Measurements from ENCODE around the gene KHDC3L. TPM values are rescaled to one million over a fixed set of nuclear protein-coding genes. Genes with fewer than 3 reads are reported as not detected.

Gene KHDC3L, protein sequence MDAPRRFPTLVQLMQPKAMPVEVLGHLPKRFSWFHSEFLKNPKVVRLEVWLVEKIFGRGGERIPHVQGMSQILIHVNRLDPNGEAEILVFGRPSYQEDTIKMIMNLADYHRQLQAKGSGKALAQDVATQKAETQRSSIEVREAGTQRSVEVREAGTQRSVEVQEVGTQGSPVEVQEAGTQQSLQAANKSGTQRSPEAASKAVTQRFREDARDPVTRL
- polyA plus RNA-seq (2012; ENCODE audit: low read depth, missing spikeins) = not detected

DNA sequence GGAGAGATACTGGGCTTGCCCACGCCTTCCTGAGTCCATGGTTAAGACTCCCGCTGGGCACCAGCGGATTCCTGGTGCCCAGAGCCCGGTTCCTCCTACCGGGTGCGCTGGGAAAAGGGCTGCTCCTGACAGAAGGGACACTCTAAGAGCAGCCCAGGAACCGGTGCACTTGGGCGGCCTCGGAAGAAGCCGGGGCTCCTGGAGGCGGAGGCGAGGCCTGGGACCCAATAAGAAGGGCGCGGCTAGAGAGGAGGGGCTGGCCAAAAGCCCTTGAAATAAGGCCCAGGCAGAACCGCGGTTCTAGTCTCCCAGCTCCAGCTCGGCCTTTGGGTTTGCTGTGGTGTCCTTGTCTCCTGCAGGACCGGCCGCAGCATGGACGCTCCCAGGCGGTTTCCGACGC is at the start of gene KHDC3L:
TSS of gene KHDC3L (plus strand) at position 301 of the 400 bp plus-strand sequence. CDS start at position 373, 72 bp downstream.
- no peak for DNase-seq (ENCODE audit: insufficient read length, low spot score)
- TF ChIP-seq PAX5 (IDR thresholded peaks at IDR 0.05; ENCODE audit: insufficient read depth, low read length, severe bottlenecking) (no peak), SPI1 (IDR thresholded peaks at IDR 0.05; ENCODE audit: low read depth, low read length) (no peak), POLR2AphosphoS5 (IDR thresholded peaks at IDR 0.05; ENCODE audit: low read depth, low read length) (no peak), POU2F2 (IDR thresholded peaks at IDR 0.05; ENCODE audit: low read depth, low read length) (no peak), POLR2A (IDR thresholded peaks at IDR 0.05; ENCODE audit: low read depth, low read length) (no peak)
- no peak for FAIRE-seq

DNA sequence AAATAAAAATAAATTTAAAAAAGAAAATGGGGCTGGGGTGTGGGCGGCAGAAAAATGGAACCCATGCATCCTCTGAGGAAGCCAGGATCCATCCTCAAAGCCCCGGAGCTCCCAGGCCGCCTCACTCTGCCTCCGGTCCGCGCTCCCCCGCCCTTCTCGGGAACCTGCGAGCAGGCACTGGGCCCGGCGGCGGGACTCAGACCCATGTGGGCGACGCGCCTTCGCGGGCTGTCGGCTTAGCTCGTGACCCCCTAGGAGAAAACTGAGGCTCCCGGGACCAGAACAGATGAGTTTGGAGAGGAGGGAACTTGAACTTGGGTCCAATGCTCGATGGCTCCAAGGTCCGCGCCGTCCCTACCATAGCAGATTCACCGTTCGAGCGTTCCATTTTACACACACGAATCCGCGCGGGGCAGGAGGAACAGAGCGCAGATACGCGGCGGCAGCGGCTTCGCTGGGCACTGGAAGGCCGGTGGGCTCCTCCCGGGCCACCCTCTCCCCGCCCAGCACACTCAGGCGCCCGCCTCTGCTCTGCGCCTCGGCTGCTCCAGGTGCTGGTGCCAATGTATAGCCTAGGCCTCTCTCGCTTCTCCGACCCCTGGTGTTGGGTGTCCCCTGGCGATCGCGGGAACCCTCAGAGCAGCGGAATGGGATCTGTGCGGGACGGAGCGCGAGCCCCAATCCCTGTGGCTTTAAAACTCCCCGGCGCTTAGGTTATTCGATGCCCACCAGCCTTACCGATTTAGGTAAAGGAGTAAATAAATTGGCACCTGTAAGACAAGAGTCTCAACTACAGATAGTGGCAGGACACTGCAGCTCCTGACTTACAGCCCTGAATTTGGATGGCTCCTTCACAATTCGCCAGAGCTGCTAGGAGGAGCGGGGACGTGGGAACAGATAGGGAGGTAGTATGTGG is 47.6 kb upstream of the KHDC3L start:
- DNase-seq (ENCODE audit: insufficient read length, low spot score) (no peak), FAIRE-seq (no peak)
- no peak for TF ChIP-seq POU2F2 (IDR thresholded peaks at IDR 0.05; ENCODE audit: low read depth, low read length)
- no peak for TF ChIP-seq PAX5 (IDR thresholded peaks at IDR 0.05; ENCODE audit: insufficient read depth, low read length, severe bottlenecking)
- TF ChIP-seq POLR2AphosphoS5 (IDR thresholded peaks at IDR 0.05; ENCODE audit: low read depth, low read length) = no peak
- TF ChIP-seq TAF1 (IDR thresholded peaks at IDR 0.05; ENCODE audit: low read depth, low read length) = no peak
- no peak for TF ChIP-seq SPI1 (IDR thresholded peaks at IDR 0.05; ENCODE audit: low read depth, low read length)
- no peak for TF ChIP-seq POLR2A (IDR thresholded peaks at IDR 0.05; ENCODE audit: low read depth, low read length)

DNA sequence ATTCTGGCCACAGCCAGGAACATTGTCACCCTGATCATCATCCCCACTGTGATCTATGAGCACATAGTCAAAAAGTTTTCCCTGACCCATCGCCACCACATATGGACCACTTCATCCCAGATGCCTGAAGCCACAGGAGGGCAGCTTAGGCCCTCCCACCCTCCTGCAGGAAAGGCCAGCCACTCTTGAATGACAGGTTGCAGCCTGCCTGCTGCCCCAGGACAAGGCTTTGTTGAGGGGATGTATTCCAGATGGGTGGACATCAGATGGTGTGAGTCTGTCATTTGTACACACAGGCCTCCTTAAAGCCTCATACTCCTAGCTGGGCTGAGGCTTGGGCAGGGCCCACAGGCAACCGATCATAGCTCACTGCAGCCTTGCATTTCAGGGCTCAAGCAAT is 39.1 kb upstream of the KHDC3L start:
- FAIRE-seq (no peak), DNase-seq (ENCODE audit: insufficient read length, low spot score) (no peak)
- no peak for TF ChIP-seq POU2F2 (IDR thresholded peaks at IDR 0.05; ENCODE audit: low read depth, low read length)
- TF ChIP-seq POLR2A (IDR thresholded peaks at IDR 0.05; ENCODE audit: low read depth, low read length) = no peak
- TF ChIP-seq POLR2AphosphoS5 (IDR thresholded peaks at IDR 0.05; ENCODE audit: low read depth, low read length) = no peak
- no peak for TF ChIP-seq PAX5 (IDR thresholded peaks at IDR 0.05; ENCODE audit: insufficient read depth, low read length, severe bottlenecking)
- no peak for TF ChIP-seq TAF1 (IDR thresholded peaks at IDR 0.05; ENCODE audit: low read depth, low read length)
- TF ChIP-seq SPI1 (IDR thresholded peaks at IDR 0.05; ENCODE audit: low read depth, low read length) = no peak

DNA sequence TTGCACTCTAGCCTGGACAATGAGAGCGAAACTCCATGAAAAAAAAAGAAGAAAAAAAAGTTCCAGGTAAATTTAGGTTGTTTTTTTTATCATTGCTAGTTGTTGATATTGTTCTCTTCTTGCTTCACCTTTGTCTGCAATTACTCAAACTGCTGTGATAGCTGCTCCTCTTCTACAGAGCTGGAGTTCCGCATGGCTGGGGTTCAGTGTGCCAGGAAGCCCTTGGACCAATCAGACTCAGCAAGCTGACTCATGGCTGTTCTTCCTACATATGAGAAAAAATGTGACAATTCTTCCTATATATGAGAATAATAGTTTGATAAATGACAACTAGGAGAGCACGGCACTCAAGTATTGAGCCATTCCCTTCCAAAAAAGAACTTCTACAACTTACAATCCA is 36.8 kb upstream of the KHDC3L start:
- FAIRE-seq (no peak), DNase-seq (ENCODE audit: insufficient read length, low spot score) (no peak)
- TF ChIP-seq POLR2A (IDR thresholded peaks at IDR 0.05; ENCODE audit: low read depth, low read length) (no peak), POLR2AphosphoS5 (IDR thresholded peaks at IDR 0.05; ENCODE audit: low read depth, low read length) (no peak), TAF1 (IDR thresholded peaks at IDR 0.05; ENCODE audit: low read depth, low read length) (no peak), PAX5 (IDR thresholded peaks at IDR 0.05; ENCODE audit: insufficient read depth, low read length, severe bottlenecking) (no peak), SPI1 (IDR thresholded peaks at IDR 0.05; ENCODE audit: low read depth, low read length) (no peak), POU2F2 (IDR thresholded peaks at IDR 0.05; ENCODE audit: low read depth, low read length) (no peak)

DNA sequence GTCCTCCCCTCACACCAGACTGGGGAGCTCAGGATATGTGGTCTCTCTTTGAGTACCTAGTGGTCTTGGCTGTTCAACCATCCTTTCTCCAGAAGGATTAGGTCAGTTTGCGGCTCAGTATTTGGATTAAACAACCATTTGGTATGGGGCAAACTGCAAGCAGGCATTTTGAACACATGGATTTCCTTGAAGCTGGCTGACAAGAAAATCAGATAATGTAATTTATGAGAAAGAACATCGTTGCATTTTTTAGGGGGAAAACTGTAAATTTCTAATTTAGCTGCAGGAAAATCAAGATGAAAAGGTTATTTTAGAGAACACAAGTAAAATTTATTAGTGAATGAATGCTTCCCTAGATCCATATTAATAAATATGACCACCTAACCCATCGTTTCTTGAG is 33.7 kb upstream of the KHDC3L start:
- no peak for DNase-seq (ENCODE audit: insufficient read length, low spot score)
- TF ChIP-seq PAX5 (IDR thresholded peaks at IDR 0.05; ENCODE audit: insufficient read depth, low read length, severe bottlenecking) (no peak), SPI1 (IDR thresholded peaks at IDR 0.05; ENCODE audit: low read depth, low read length) (no peak), POLR2A (IDR thresholded peaks at IDR 0.05; ENCODE audit: low read depth, low read length) (no peak), POU2F2 (IDR thresholded peaks at IDR 0.05; ENCODE audit: low read depth, low read length) (no peak), POLR2AphosphoS5 (IDR thresholded peaks at IDR 0.05; ENCODE audit: low read depth, low read length) (no peak), TAF1 (IDR thresholded peaks at IDR 0.05; ENCODE audit: low read depth, low read length) (no peak)
- FAIRE-seq = no peak

DNA sequence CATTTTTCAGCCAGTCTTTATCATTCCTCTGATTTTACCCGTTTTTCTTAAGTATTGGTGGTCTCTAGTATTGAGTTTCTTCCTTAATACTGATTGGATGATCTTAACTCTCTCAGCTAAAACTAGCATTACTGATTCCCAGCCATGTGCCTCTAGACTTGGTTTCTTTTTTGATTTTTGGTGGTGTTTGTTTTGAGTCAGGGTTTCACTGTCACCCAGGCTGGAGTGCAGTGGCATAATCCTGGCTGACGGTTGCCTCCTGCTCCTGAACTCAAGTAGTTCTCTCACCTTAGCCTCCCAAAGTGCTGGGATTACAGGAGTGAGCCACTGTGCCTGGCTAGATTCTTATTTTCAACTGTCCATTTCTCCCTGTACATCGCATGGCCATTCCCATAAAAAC is 33.3 kb upstream of the KHDC3L start:
- TF ChIP-seq PAX5 (IDR thresholded peaks at IDR 0.05; ENCODE audit: insufficient read depth, low read length, severe bottlenecking) (no peak), POU2F2 (IDR thresholded peaks at IDR 0.05; ENCODE audit: low read depth, low read length) (no peak), SPI1 (IDR thresholded peaks at IDR 0.05; ENCODE audit: low read depth, low read length) (no peak), POLR2AphosphoS5 (IDR thresholded peaks at IDR 0.05; ENCODE audit: low read depth, low read length) (no peak), TAF1 (IDR thresholded peaks at IDR 0.05; ENCODE audit: low read depth, low read length) (no peak), POLR2A (IDR thresholded peaks at IDR 0.05; ENCODE audit: low read depth, low read length) (no peak)
- FAIRE-seq (no peak), DNase-seq (ENCODE audit: insufficient read length, low spot score) (no peak)

DNA sequence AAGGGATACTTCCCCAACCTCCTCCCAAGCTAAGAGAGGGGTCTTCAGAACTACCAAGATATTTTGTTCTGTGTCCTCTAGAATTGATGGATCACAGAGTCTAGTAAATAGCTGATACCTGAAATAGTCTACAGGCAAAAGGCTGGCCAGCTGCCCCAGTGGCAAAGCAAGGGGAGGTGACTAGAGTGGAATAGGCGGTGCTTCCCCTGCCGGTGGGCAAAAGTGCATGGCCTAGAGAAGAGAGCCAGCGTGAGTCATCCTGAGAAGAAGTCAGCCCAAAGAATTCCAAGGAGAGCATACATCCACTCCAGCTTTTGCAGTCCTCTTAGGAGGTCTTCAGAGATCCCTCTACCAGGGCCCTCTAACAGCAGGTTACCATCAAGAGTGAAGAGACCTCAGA is 23.1 kb upstream of the KHDC3L start:
- DNase-seq (ENCODE audit: insufficient read length, low spot score) = no peak
- FAIRE-seq = no peak
- TF ChIP-seq SPI1 (IDR thresholded peaks at IDR 0.05; ENCODE audit: low read depth, low read length) (no peak), PAX5 (IDR thresholded peaks at IDR 0.05; ENCODE audit: insufficient read depth, low read length, severe bottlenecking) (no peak), POLR2A (IDR thresholded peaks at IDR 0.05; ENCODE audit: low read depth, low read length) (no peak), POU2F2 (IDR thresholded peaks at IDR 0.05; ENCODE audit: low read depth, low read length) (no peak), TAF1 (IDR thresholded peaks at IDR 0.05; ENCODE audit: low read depth, low read length) (no peak), POLR2AphosphoS5 (IDR thresholded peaks at IDR 0.05; ENCODE audit: low read depth, low read length) (no peak)

DNA sequence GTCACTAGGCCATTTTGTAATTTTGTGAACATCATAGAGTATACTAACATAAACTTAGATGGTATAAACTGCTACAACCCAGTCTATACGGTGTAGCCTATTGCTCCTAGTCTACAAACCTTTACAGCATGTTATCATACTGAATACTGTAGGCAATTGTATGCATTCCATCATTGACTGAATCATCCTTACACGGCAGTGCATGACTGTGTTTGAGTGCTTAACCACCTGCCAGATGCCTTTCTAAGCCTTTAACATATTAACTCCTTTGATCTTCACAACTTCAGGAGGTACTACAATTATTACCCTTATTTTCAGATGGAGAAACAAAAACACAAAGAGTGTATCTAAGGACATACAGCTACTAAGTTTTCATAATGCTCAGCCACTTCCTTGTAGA is 22.4 kb upstream of the KHDC3L start:
- TF ChIP-seq SPI1 (IDR thresholded peaks at IDR 0.05; ENCODE audit: low read depth, low read length) (no peak), PAX5 (IDR thresholded peaks at IDR 0.05; ENCODE audit: insufficient read depth, low read length, severe bottlenecking) (no peak), POLR2AphosphoS5 (IDR thresholded peaks at IDR 0.05; ENCODE audit: low read depth, low read length) (no peak), TAF1 (IDR thresholded peaks at IDR 0.05; ENCODE audit: low read depth, low read length) (no peak), POLR2A (IDR thresholded peaks at IDR 0.05; ENCODE audit: low read depth, low read length) (no peak), POU2F2 (IDR thresholded peaks at IDR 0.05; ENCODE audit: low read depth, low read length) (no peak)
- DNase-seq (ENCODE audit: insufficient read length, low spot score) (no peak), FAIRE-seq (peak; percentile 28)

DNA sequence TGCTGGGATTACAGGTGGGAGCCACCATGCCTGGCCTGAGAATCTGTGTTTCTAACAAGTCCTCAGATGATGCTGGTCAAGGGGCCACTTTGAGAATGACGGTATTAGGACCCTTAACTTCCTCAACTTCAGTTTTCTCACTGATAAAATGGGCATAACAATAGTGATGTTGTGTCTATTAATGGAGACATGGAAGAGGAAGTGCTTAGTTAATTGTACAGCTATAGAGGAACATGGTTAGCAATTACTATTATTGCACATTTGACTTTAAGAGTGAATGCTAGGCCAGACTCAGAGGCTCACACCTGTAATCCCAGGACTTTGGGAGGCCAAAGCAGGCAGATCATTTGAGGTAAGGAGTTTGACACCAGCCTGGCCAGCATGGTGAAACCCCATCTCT is 21.1 kb upstream of the KHDC3L start:
- no peak for FAIRE-seq
- DNase-seq (ENCODE audit: insufficient read length, low spot score) = no peak
- TF ChIP-seq SPI1 (IDR thresholded peaks at IDR 0.05; ENCODE audit: low read depth, low read length) (0 out of 2 replicates have a peak, but pooled peaks have one; percentile 34), PAX5 (IDR thresholded peaks at IDR 0.05; ENCODE audit: insufficient read depth, low read length, severe bottlenecking) (no peak)

Measured in GM12891 (cell line).